Measurements from ENCODE around the gene CENPO.

Gene CENPO

DNA sequence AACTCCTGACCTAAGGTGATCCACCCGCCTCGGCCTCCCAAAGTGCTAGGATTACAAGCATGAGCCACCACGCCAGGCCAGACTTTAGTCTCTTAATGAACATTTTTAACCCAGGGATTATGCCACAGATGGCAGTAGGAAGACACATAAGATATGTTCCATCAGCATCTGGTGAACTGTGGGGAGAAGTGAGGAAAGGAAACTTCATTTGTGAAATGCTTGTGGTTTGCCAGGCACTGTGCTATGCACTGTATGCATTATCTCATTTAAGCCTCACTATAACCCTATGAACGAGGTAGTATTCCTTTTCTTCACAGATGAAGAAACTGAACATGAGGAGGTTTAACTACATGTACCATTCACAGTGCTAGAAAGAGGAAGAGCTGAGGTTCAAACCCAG is 29.4 kb upstream of the CENPO start:
- Histone ChIP-seq H3K9me3 (ENCODE audit: control insufficient read depth, insufficient read depth, low read length) (no peaks in the 10 kb centered on the region), H3K4me1 (ENCODE audit: control insufficient read depth, insufficient read depth, low read length) (no peaks in the 10 kb centered on the region), H3K27ac (ENCODE audit: low read length) (no peak overlapping the region), H3K27me3 (ENCODE audit: control insufficient read depth, insufficient read depth, low read length) (no peaks in the 10 kb centered on the region), H3K36me3 (ENCODE audit: control insufficient read depth, insufficient read depth, low read length) (no peaks in the 10 kb centered on the region; the same call in 1 of the 2 replicates), H3K4me3 (ENCODE audit: low read length) (no peak overlapping the region)
- DNase-seq (ENCODE audit: low read depth, low spot score), result no peak
- no CpG with 5 or more reads among the region's 4 CpGs for WGBS (ENCODE audit: insufficient coverage, insufficient read length)

DNA sequence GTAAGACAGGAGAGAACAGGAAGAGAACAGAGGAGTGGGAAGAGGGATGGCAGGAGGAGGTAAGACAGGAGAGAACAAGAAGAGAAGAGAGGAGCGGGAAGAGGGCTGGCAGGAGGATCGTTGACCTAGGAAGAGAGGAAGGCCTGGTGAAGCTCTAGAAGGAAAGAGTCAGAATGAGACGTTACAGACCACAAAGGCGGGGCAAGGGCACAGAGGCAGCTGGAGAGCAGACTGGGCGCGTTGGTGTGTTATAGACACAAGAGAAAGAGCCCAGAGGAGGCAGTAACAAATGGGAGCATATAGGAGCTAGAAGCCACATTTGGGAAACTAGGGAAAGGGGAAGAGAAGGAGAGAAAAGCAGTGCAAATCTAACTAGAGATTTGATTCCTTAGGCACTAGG is 26.6 kb upstream of the CENPO start:
- Histone ChIP-seq H3K9me3 (ENCODE audit: control insufficient read depth, insufficient read depth, low read length) (no peaks in the 10 kb centered on the region), H3K4me1 (ENCODE audit: control insufficient read depth, insufficient read depth, low read length) (no peaks in the 10 kb centered on the region), H3K36me3 (ENCODE audit: control insufficient read depth, insufficient read depth, low read length) (no peaks in the 10 kb centered on the region), H3K27ac (ENCODE audit: low read length) (no peak overlapping the region), H3K27me3 (ENCODE audit: control insufficient read depth, insufficient read depth, low read length) (no peaks in the 10 kb centered on the region), H3K4me3 (ENCODE audit: low read length) (no peak overlapping the region)
- WGBS (ENCODE audit: insufficient coverage, insufficient read length), result no CpG with 5 or more reads among the region's 6 CpGs
- DNase-seq (ENCODE audit: low read depth, low spot score), result no peak

- H3K4me3 ChIP-seq (ENCODE audit: low read length), result no peak overlapping the region
- H3K36me3 ChIP-seq (ENCODE audit: control insufficient read depth, insufficient read depth, low read length), result no peaks in the 10 kb centered on the region
- H3K27ac ChIP-seq (ENCODE audit: low read length), result no peak overlapping the region
- no CpG with 5 or more reads among the region's 5 CpGs for WGBS (ENCODE audit: insufficient coverage, insufficient read length)
- no peaks in the 10 kb centered on the region for H3K9me3 ChIP-seq (ENCODE audit: control insufficient read depth, insufficient read depth, low read length)
- no peak for DNase-seq (ENCODE audit: low read depth, low spot score)
- H3K27me3 ChIP-seq (ENCODE audit: control insufficient read depth, insufficient read depth, low read length), result no peaks in the 10 kb centered on the region
- no peaks in the 10 kb centered on the region for H3K4me1 ChIP-seq (ENCODE audit: control insufficient read depth, insufficient read depth, low read length)
These were observed 25.2 kb upstream of the CENPO start for GRCh38 chr2:24768013-24768412.

GRCh38 chr2:24768601-24769000 is 24.6 kb upstream of the CENPO start:
- no peaks in the 10 kb centered on the region for H3K36me3 ChIP-seq (ENCODE audit: control insufficient read depth, insufficient read depth, low read length)

GRCh38 chr2:24771061-24771460 is 22.2 kb upstream of the CENPO start:
- no peak for DNase-seq (ENCODE audit: low read depth, low spot score)
- Histone ChIP-seq H3K4me3 (ENCODE audit: low read length) (no peak overlapping the region), H3K27me3 (ENCODE audit: control insufficient read depth, insufficient read depth, low read length) (no peaks in the 10 kb centered on the region), H3K4me1 (ENCODE audit: control insufficient read depth, insufficient read depth, low read length) (no peaks in the 10 kb centered on the region), H3K27ac (ENCODE audit: low read length) (no peak overlapping the region), H3K36me3 (ENCODE audit: control insufficient read depth, insufficient read depth, low read length) (no peaks in the 10 kb centered on the region), H3K9me3 (ENCODE audit: control insufficient read depth, insufficient read depth, low read length) (no peaks in the 10 kb centered on the region)
- WGBS (ENCODE audit: insufficient coverage, insufficient read length), result no CpG with 5 or more reads among the region's 5 CpGs

More at GRCh38 chr2:24768601-24769000, 24.6 kb upstream of the CENPO start:
- Histone ChIP-seq H3K27me3 (ENCODE audit: control insufficient read depth, insufficient read depth, low read length) (no peaks in the 10 kb centered on the region), H3K4me1 (ENCODE audit: control insufficient read depth, insufficient read depth, low read length) (no peaks in the 10 kb centered on the region), H3K27ac (ENCODE audit: low read length) (no peak overlapping the region), H3K9me3 (ENCODE audit: control insufficient read depth, insufficient read depth, low read length) (no peaks in the 10 kb centered on the region), H3K4me3 (ENCODE audit: low read length) (no peak overlapping the region)
- WGBS (ENCODE audit: insufficient coverage, insufficient read length), result no CpG with 5 or more reads among the region's 7 CpGs
- no peak for DNase-seq (ENCODE audit: low read depth, low spot score)

DNA sequence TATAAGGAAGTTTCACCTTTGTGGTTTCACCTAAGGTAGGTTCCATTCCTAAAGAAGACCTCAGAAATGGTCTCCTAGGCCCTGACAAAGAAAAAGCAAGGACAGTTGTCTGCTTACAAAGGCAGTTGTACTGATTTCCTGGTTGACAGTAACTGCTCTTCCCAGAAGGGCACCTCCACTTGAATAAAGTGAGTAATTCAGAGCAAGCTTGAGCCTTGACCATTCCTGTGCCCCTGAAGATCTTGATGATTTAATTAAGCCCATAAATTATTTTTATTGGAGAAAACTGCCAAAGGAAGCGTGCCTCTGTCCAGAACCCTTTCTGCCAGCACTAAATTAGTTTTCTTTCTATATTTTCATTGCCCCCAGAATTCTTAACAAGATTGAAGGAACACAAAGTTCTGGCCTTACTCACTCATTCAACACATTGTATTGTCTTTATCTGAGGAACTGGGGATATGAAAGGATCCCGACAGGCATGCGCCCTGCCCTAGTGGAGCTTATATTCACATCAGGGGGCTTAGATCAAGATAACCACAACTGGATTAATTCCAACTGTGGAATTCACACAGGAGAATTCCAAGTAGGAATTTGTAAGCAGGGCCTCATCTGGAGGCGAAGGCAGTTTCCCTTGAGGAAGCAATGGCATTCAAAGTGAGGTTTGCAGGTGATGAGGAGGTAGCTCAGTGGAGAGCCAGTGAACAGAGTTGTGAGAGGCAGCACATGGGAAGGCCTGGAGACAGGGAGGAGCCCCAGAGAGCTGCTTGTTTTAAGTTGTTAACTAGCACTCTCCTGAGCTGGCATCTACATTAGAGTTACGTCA is 21.2 kb upstream of the CENPO start:
- Histone ChIP-seq H3K27me3 (ENCODE audit: control insufficient read depth, insufficient read depth, low read length) (no peaks in the 10 kb centered on the region), H3K27ac (ENCODE audit: low read length) (no peak overlapping the region), H3K36me3 (ENCODE audit: control insufficient read depth, insufficient read depth, low read length) (no peaks in the 10 kb centered on the region), H3K4me1 (ENCODE audit: control insufficient read depth, insufficient read depth, low read length) (no peaks in the 10 kb centered on the region), H3K4me3 (ENCODE audit: low read length) (no peak overlapping the region), H3K9me3 (ENCODE audit: control insufficient read depth, insufficient read depth, low read length) (no peaks in the 10 kb centered on the region)
- no CpG with 5 or more reads among the region's 5 CpGs for WGBS (ENCODE audit: insufficient coverage, insufficient read length)
- DNase-seq (ENCODE audit: low read depth, low spot score), result no peak

DNA sequence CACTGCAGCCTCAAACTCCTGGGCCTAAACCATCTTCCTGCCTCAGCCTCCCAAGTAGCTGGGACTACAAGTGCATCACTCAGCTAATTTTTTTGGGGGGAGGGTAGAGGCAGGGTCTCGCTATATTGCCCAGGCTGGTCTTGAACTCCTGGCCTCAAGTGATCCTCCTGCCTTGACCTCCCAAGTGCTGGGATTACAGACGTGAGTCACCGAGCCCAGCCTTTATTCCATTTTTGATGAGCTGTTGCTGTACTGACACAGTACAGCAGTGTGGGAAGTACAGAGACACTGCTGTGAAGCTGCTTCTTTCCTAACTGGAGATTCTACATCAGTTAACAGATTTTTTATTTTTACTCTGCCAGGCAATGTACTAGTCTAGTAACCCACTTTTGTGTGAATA is 18.9 kb upstream of the CENPO start:
- H3K27ac ChIP-seq (ENCODE audit: low read length), result no peak overlapping the region
- no peaks in the 10 kb centered on the region for H3K9me3 ChIP-seq (ENCODE audit: control insufficient read depth, insufficient read depth, low read length)
- WGBS (ENCODE audit: insufficient coverage, insufficient read length), result no CpG with 5 or more reads among the region's 3 CpGs
- H3K36me3 ChIP-seq (ENCODE audit: control insufficient read depth, insufficient read depth, low read length), result no peaks in the 10 kb centered on the region
- no peaks in the 10 kb centered on the region for H3K27me3 ChIP-seq (ENCODE audit: control insufficient read depth, insufficient read depth, low read length)
- no peaks in the 10 kb centered on the region for H3K4me1 ChIP-seq (ENCODE audit: control insufficient read depth, insufficient read depth, low read length)
- H3K4me3 ChIP-seq (ENCODE audit: low read length), result no peak overlapping the region
- no peak for DNase-seq (ENCODE audit: low read depth, low spot score)

DNA sequence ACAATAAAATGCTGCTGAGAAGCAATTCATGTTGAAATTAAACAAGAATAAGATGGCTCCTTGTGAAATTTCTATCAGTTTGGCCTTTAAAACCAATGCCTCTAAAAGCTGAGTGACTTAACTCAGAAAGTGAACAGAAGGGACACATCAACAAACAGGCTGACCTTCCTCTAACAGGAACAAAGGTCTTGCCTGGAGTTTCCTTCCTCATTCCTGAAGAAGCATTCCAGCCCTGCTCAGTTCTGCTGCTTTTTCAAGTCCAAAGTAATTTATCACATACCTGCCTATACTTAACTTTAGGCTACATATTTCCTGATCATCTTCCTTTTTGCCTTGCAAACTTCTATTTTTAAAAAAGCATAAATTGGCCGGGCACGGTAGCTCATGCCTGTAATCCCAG is 14.1 kb upstream of the CENPO start:
- no peak overlapping the region for H3K27ac ChIP-seq (ENCODE audit: low read length)
- no peaks in the 10 kb centered on the region for H3K9me3 ChIP-seq (ENCODE audit: control insufficient read depth, insufficient read depth, low read length)
- no CpG with 5 or more reads among the region's 2 CpGs for WGBS (ENCODE audit: insufficient coverage, insufficient read length)
- H3K4me3 ChIP-seq (ENCODE audit: low read length), result no peak overlapping the region
- no peaks in the 10 kb centered on the region for H3K27me3 ChIP-seq (ENCODE audit: control insufficient read depth, insufficient read depth, low read length)
- no peaks in the 10 kb centered on the region for H3K36me3 ChIP-seq (ENCODE audit: control insufficient read depth, insufficient read depth, low read length)
- no peak for DNase-seq (ENCODE audit: low read depth, low spot score)
- no peaks in the 10 kb centered on the region for H3K4me1 ChIP-seq (ENCODE audit: control insufficient read depth, insufficient read depth, low read length)

DNA sequence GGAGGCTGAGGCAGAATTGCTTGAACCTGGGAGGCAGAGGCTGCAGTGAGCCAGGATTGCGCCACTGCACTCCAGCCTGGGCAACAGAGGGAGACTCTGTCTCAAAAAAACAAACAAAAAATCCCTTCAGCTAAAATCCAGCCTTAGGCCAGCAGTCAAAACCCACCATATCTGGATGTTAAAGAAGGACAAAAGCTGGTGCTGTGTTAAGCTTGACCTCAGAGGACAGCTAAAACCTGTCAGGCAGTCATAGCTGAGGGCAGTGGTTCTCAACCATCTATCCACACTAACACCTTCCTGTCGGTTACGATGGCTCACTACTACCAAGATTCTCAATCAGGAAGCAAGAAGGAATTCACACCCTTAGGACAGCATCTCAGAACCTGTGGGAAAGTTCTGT is 9.6 kb upstream of the CENPO start:
- DNase-seq (ENCODE audit: low read depth, low spot score), result no peak
- Histone ChIP-seq H3K36me3 (ENCODE audit: control insufficient read depth, insufficient read depth, low read length) (no peaks in the 10 kb centered on the region), H3K27me3 (ENCODE audit: control insufficient read depth, insufficient read depth, low read length) (no peaks in the 10 kb centered on the region), H3K9me3 (ENCODE audit: control insufficient read depth, insufficient read depth, low read length) (no peaks in the 10 kb centered on the region), H3K4me1 (ENCODE audit: control insufficient read depth, insufficient read depth, low read length) (0 out of 2 replicates have a peak, but pooled peaks cover 1% of the 10 kb centered on the region), H3K27ac (ENCODE audit: low read length) (no peak overlapping the region), H3K4me3 (ENCODE audit: low read length) (no peak overlapping the region)
- no CpG with 5 or more reads among the region's 3 CpGs for WGBS (ENCODE audit: insufficient coverage, insufficient read length)

GRCh38 chr2:24785671-24786321 is 7.4 kb upstream of the CENPO start:
- no peaks in the 10 kb centered on the region for H3K9me3 ChIP-seq (ENCODE audit: control insufficient read depth, insufficient read depth, low read length)
- 0 out of 2 replicates have a peak, but pooled peaks cover 1% of the 10 kb centered on the region for H3K4me1 ChIP-seq (ENCODE audit: control insufficient read depth, insufficient read depth, low read length)
- no CpG with 5 or more reads among the region's 6 CpGs for WGBS (ENCODE audit: insufficient coverage, insufficient read length)
- no peak overlapping the region for H3K4me3 ChIP-seq (ENCODE audit: low read length)
- H3K27ac ChIP-seq (ENCODE audit: low read length), result no peak overlapping the region
- H3K27me3 ChIP-seq (ENCODE audit: control insufficient read depth, insufficient read depth, low read length), result no peaks in the 10 kb centered on the region
- no peak for DNase-seq (ENCODE audit: low read depth, low spot score)
- H3K36me3 ChIP-seq (ENCODE audit: control insufficient read depth, insufficient read depth, low read length), result no peaks in the 10 kb centered on the region; the same call in 1 of the 2 replicates

Measured in iPS DF 6.9 (cell line).